ENCODE data around the gene ADAMTS12.

DNA sequence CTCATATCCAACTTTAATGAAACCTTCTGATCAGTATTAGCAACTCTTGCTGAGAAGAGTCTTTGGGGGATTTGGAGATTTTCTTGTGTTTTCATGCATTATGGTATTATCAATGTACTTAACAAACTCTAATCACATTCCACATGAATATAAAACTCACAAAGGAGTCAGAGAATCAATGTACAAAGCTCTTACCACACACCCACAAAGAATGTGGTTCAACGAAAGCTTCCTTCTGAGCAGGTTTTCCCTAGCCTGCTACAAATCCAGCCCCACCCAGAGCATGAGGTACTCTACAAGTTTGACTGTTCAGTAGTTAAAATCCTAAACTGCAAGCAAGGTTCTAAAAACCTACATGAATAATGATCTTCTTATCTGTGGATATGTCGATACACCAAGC lies 240.9 kb downstream of the ADAMTS12 start:
- TF ChIP-seq, protein P1, sequence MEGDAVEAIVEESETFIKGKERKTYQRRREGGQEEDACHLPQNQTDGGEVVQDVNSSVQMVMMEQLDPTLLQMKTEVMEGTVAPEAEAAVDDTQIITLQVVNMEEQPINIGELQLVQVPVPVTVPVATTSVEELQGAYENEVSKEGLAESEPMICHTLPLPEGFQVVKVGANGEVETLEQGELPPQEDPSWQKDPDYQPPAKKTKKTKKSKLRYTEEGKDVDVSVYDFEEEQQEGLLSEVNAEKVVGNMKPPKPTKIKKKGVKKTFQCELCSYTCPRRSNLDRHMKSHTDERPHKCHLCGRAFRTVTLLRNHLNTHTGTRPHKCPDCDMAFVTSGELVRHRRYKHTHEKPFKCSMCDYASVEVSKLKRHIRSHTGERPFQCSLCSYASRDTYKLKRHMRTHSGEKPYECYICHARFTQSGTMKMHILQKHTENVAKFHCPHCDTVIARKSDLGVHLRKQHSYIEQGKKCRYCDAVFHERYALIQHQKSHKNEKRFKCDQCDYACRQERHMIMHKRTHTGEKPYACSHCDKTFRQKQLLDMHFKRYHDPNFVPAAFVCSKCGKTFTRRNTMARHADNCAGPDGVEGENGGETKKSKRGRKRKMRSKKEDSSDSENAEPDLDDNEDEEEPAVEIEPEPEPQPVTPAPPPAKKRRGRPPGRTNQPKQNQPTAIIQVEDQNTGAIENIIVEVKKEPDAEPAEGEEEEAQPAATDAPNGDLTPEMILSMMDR (IDR thresholded peaks at IDR 0.05; ENCODE audit: low read depth, low read length): no peak
- no peak for TF ChIP-seq EZH2phosphoT487 (IDR thresholded peaks at IDR 0.05; ENCODE audit: low read depth)
